Mesenchymal stem cell (in vitro differentiated cells and primary cell): ENCODE data around the gene MIPEP.

Experiments used
- DNase-seq: peaks from one replicate; pipeline ENCODE4 v3.0.0-alpha.2; 2013
- H2AFZ ChIP-seq: one replicate; pipeline ENCODE4 v1.6.1; 2013; ENCODE audit warnings: low read depth, mild to moderate bottlenecking, control low read depth, inconsistent platforms, low read length, moderate library complexity
- H2AK5ac ChIP-seq: 2 replicates; pipeline ENCODE4 v1.6.1; 2013; ENCODE audit warnings: low read length, moderate library complexity, mild to moderate bottlenecking, inconsistent platforms; ENCODE audit not compliant: severe bottlenecking
- H2BK120ac ChIP-seq: one replicate; pipeline ENCODE4 v1.6.1; 2013; ENCODE audit warnings: low read depth, mild to moderate bottlenecking, inconsistent platforms, low read length, moderate library complexity
- H2BK12ac ChIP-seq, 2 experiments: one replicate each; pipeline ENCODE4 v1.6.1; 2013; ENCODE audit warnings: inconsistent platforms in 2 of 2, low read length in 2 of 2, mild to moderate bottlenecking in 2 of 2, moderate library complexity in 2 of 2, control low read depth in 1 of 2
- H2BK15ac ChIP-seq: one replicate; pipeline ENCODE4 v1.6.1; 2013; ENCODE audit warnings: mild to moderate bottlenecking, low read depth, inconsistent platforms; ENCODE audit not compliant: poor library complexity, severe bottlenecking
- H2BK5ac ChIP-seq: 2 replicates; pipeline ENCODE4 v1.6.1; 2013; ENCODE audit warnings: low read depth, mild to moderate bottlenecking, low read length, control low read depth, inconsistent platforms; ENCODE audit not compliant: poor library complexity, severe bottlenecking
- H3K14ac ChIP-seq, 2 experiments: one replicate each; pipeline ENCODE4 v1.6.1; 2013; ENCODE audit warnings: inconsistent platforms in 2 of 2, low read length in 2 of 2, control low read depth in 1 of 2, mild to moderate bottlenecking in 1 of 2, moderate library complexity in 1 of 2
- H3K18ac ChIP-seq, 2 experiments: one replicate each; pipeline ENCODE4 v1.6.1; 2013; ENCODE audit warnings: inconsistent platforms in 2 of 2, low read length in 2 of 2, control low read depth in 1 of 2, low read depth in 1 of 2, mild to moderate bottlenecking in 1 of 2
- H3K23ac ChIP-seq, 2 experiments: one replicate each; pipeline ENCODE4 v1.6.1; 2013; ENCODE audit warnings: inconsistent platforms in 2 of 2, low read length in 2 of 2, mild to moderate bottlenecking in 2 of 2, moderate library complexity in 2 of 2, control low read depth in 1 of 2
- H3K27ac ChIP-seq: 2 replicates; pipeline ENCODE4 v1.5.1; 2013; ENCODE audit warnings: mild to moderate bottlenecking, moderate library complexity, low read length, control low read depth, inconsistent platforms; ENCODE audit not compliant: poor library complexity, severe bottlenecking
- H3K27me3 ChIP-seq, 2 experiments: 2 replicates each; pipeline versions ENCODE4 v1.6.1 to v1.7.0; 2013; ENCODE audit warnings: low read length in 2 of 2, mild to moderate bottlenecking in 2 of 2, moderate library complexity in 2 of 2, control low read depth in 1 of 2, inconsistent platforms in 1 of 2; ENCODE audit not compliant: control insufficient read depth in 1 of 2, insufficient read depth in 1 of 2
- H3K36me3 ChIP-seq, 2 experiments: 2 replicates each; pipeline versions ENCODE4 v1.6.1 to v1.7.0; 2013; ENCODE audit warnings: low read length in 2 of 2, control low read depth in 1 of 2, inconsistent platforms in 1 of 2, low read depth in 1 of 2, mild to moderate bottlenecking in 1 of 2; ENCODE audit not compliant: insufficient read depth in 2 of 2, control insufficient read depth in 1 of 2
- H3K4ac ChIP-seq, 2 experiments: one replicate each; pipeline ENCODE4 v1.6.1; 2013; ENCODE audit warnings: inconsistent platforms in 2 of 2, low read length in 2 of 2, mild to moderate bottlenecking in 2 of 2, moderate library complexity in 2 of 2, control low read depth in 1 of 2, low read depth in 1 of 2
- H3K4me1 ChIP-seq: 2 replicates; pipeline ENCODE4 v1.6.1; 2013; ENCODE audit warnings: low read depth, low read length, control low read depth; ENCODE audit not compliant: control insufficient read depth, insufficient read depth
- H3K4me2 ChIP-seq: 2 replicates; pipeline ENCODE4 v1.6.1; 2013; ENCODE audit warnings: low read length, mild to moderate bottlenecking, inconsistent platforms; ENCODE audit not compliant: poor library complexity, severe bottlenecking
- H3K4me3 ChIP-seq, 2 experiments: 2 replicates each; pipeline versions ENCODE4 v1.5.1 to v1.7.0; 2013; ENCODE audit warnings: low read length in 2 of 2, mild to moderate bottlenecking in 2 of 2, control low read depth in 1 of 2, low read depth in 1 of 2; ENCODE audit not compliant: insufficient read depth in 1 of 2
- H3K79me1 ChIP-seq: replicated peaks from 2 replicates; pipeline ENCODE4 v1.6.1; 2013; ENCODE audit warnings: mild to moderate bottlenecking, control low read depth, low read length, inconsistent platforms; ENCODE audit not compliant: poor library complexity, severe bottlenecking
- H3K9ac ChIP-seq: 2 replicates; pipeline ENCODE4 v1.7.0; 2013; ENCODE audit warnings: mild to moderate bottlenecking, low read length, moderate library complexity
- H3K9me3 ChIP-seq: 2 replicates; pipeline ENCODE4 v1.7.0; 2013; ENCODE audit warnings: mild to moderate bottlenecking, low read length; ENCODE audit not compliant: control insufficient read depth
- H4K8ac ChIP-seq: one replicate; pipeline ENCODE4 v1.6.1; 2013; ENCODE audit warnings: inconsistent platforms, mild to moderate bottlenecking, low read length, moderate library complexity
- H4K91ac ChIP-seq: one replicate; pipeline ENCODE4 v1.6.1; 2013; ENCODE audit warnings: mild to moderate bottlenecking, low read length, inconsistent platforms
- WGBS: methylation state at CpG from one replicate; pipeline ENCODE4 v1.1.7; 2013; ENCODE audit warnings: mixed read lengths; 5-methylcytosine and 5-hydroxymethylcytosine counted together

The MIPEP gene

DNA sequence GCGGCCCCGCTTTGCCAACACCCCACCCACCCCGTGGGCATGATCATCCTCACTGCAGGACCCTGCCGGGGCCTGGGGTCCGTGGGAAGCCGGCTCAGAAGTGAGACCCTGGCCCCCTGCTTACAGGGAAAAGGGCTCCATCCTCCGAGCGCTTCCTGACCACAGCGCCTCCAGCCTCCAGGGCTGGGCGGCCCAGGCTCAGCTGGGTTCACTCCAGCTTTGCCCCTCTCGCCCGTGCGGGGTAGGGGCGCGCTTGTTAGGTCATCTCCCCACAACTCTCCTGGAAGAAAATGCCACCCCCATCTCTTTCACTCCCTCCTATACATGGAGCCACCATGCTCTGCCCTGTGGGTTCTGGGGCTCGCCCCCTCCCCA lies 14.7 kb upstream of the MIPEP start:
- Histone ChIP-seq H2AFZ (no peak overlapping the region), H3K9me3 (no peaks in the 10 kb centered on the region), H4K8ac (peak overlapping the region; percentile 30), H3K4me3 (no peak overlapping the region), H3K79me1 (no peaks in the 10 kb centered on the region), H3K36me3 (no peaks in the 10 kb centered on the region), H3K27me3 (peaks cover 0 to 30% of the 10 kb centered on the region in 2 experiments), H2BK5ac (no peak overlapping the region), H3K23ac (no peak overlapping the region), H2BK120ac (no peak overlapping the region), H3K4me1 (peaks cover 9% of the 10 kb centered on the region), H3K14ac (no peak overlapping the region), H2BK15ac (peak overlapping the region; percentile 70), H3K9ac (no peak overlapping the region), H3K4ac (no peak overlapping the region), H2AK5ac (no peak overlapping the region), H3K18ac (no peak overlapping the region), H4K91ac (no peak overlapping the region), H3K27ac (no peak overlapping the region), H3K4me2 (peak overlapping the region; percentile 60), H2BK12ac (no peak overlapping the region)
- DNase-seq, result no peak
- 83% methylated on average over 16 of the region's 16 CpGs for WGBS

DNA sequence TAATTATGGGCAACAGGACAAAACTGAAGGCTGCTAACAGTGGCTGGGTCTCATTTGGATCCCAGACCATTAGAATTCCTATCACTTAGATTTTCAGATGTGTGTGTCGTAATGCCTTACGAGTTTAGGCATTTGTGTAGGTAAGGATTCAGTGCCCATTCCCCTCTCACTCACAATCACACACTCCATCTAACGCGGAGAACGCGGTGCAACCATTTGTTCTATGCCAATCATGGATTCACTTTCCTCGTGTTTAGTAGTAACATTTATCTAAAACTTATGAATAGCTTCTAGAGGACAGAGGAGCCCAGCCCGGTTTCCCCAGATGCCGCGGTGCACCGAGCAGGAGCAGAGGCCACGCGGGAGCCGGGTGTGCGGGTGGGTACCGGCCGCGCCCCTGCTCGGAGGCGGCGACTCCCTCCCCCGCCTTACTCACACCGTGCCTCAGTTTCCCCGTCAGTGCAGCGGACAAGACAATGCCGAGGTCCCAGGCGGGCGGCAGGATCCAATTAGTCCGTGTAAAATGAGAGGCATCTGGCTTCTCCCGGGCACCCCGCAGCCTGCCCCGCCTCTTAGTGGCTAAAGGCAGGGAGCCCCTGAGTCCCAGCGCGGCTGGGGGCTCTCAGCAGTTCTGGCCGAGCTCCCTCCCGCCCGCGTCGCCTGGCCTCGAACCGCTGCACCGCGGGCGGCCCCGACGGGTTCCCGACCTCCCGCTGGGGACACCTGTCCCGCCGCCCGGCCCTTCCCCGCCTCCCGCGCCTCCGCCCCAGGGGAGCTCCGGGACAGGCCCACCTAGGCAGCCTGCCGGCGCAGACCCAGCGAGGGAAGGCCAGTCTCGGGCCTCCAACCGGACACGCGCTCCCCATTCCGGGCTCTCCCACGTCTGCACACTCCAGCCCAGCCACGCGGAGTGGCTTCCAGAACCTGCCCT lies 14.0 kb upstream of the MIPEP start:
- Histone ChIP-seq H3K27me3 (peaks cover 0 to 30% of the 10 kb centered on the region in 2 experiments), H2AFZ (no peak overlapping the region), H3K27ac (no peak overlapping the region), H3K79me1 (no peaks in the 10 kb centered on the region), H2BK120ac (no peak overlapping the region), H4K8ac (no peak overlapping the region), H2BK15ac (peak overlapping the region; percentile 70), H3K9me3 (no peaks in the 10 kb centered on the region), H3K4me3 (peak overlapping the region; percentile 31 to 60), H2BK5ac (no peak overlapping the region), H4K91ac (no peak overlapping the region), H2AK5ac (no peak overlapping the region), H3K4me1 (peaks cover 9% of the 10 kb centered on the region), H3K36me3 (no peaks in the 10 kb centered on the region), H3K18ac (peak overlapping the region in 1 of 2 experiments; percentile 38), H3K4me2 (peak overlapping the region; percentile 60), H3K4ac (no peak overlapping the region), H3K23ac (no peak overlapping the region), H2BK12ac (no peak overlapping the region), H3K9ac (peak overlapping the region; percentile 22), H3K14ac (peak overlapping the region in 1 of 2 experiments; percentile 92)
- no peak for DNase-seq
- WGBS, result 71% methylated on average over 58 of the region's 67 CpGs

DNA sequence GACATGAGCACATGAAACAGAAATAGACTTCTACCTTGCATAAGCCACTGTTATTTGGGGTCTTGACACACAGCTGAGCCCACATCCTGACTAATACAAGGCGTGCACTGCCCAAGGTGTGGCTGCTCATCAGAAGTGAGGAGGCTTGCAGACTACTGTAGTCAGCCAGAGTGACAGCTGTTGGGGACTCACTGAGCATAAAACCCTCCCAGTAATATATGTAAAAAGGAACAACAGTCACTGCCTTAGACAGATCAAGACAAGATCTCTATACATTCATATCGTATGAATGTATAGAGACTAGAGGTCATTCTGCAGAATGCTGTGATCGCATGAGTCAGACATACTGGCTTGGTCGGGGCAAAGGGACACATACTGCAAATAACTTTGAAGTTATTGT lies 12.2 kb upstream of the MIPEP start:
- no peak overlapping the region for H3K18ac ChIP-seq
- no peak overlapping the region for H2BK5ac ChIP-seq
- H3K4me1 ChIP-seq, result peaks cover 9% of the 10 kb centered on the region
- H3K27me3 ChIP-seq, result peaks cover 0 to 30% of the 10 kb centered on the region in 2 experiments
- no peak overlapping the region for H3K27ac ChIP-seq
- no peak overlapping the region for H3K4ac ChIP-seq
- no peak overlapping the region for H4K8ac ChIP-seq
- no peaks in the 10 kb centered on the region for H3K36me3 ChIP-seq
- H3K23ac ChIP-seq, result no peak overlapping the region
- H2BK15ac ChIP-seq, result no peak overlapping the region
- no peak overlapping the region for H2BK120ac ChIP-seq
- H4K91ac ChIP-seq, result no peak overlapping the region
- H3K9me3 ChIP-seq, result no peaks in the 10 kb centered on the region
- no peak overlapping the region for H3K14ac ChIP-seq
- WGBS, result 48% methylated on average over 2 of the region's 4 CpGs
- no peak overlapping the region for H3K4me2 ChIP-seq
- no peak overlapping the region for H3K9ac ChIP-seq
- no peak overlapping the region for H2AFZ ChIP-seq
- H2AK5ac ChIP-seq, result no peak overlapping the region
- no peak for DNase-seq
- no peak overlapping the region for H2BK12ac ChIP-seq
- no peaks in the 10 kb centered on the region for H3K79me1 ChIP-seq
- H3K4me3 ChIP-seq, result no peak overlapping the region

DNA sequence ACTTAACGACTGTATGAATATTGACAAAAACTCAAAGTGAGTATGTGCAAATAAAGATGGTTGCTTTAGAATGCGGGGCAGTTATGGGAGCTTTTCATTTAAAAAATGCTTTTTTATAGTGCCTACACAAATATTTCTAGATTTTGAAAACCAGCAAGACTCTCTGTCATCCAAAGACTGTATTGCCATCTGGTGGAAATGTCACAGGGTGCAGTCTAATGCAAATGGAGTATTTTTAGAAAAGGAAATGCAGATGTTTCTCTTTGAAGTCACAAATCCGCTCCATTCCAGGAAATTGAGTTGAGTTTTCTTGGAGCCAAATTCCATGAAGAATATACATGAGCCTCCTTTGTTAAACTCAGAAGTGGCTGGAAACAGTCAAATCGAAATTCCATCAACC lies 10.4 kb upstream of the MIPEP start:
- Histone ChIP-seq H3K4me3 (no peak overlapping the region), H3K9ac (peak overlapping the region; percentile 41), H3K79me1 (no peaks in the 10 kb centered on the region), H2BK120ac (no peak overlapping the region), H2BK5ac (no peak overlapping the region), H2BK15ac (no peak overlapping the region), H3K18ac (no peak overlapping the region), H3K4me2 (no peak overlapping the region), H2AK5ac (no peak overlapping the region), H2BK12ac (no peak overlapping the region), H2AFZ (no peak overlapping the region), H3K4ac (no peak overlapping the region), H4K8ac (no peak overlapping the region), H4K91ac (no peak overlapping the region), H3K9me3 (no peaks in the 10 kb centered on the region), H3K4me1 (peaks cover 9% of the 10 kb centered on the region), H3K36me3 (no peaks in the 10 kb centered on the region), H3K27me3 (peaks cover 0 to 29% of the 10 kb centered on the region in 2 experiments), H3K23ac (no peak overlapping the region), H3K27ac (no peak overlapping the region), H3K14ac (no peak overlapping the region)
- DNase-seq, result peak; percentile 52
- WGBS, result 29% methylated on average over 1 of the region's 4 CpGs
